ENCODE results near the gene TMSB15A. TPM values are rescaled to one million over a fixed set of nuclear protein-coding genes. Genes with fewer than 3 reads are reported as not detected.

Gene TMSB15A
- total and polyA plus RNA-seq, 2 of the 4 experiments (the other 2 are of a cell fraction): 13.6 to 30.5 TPM

DNA sequence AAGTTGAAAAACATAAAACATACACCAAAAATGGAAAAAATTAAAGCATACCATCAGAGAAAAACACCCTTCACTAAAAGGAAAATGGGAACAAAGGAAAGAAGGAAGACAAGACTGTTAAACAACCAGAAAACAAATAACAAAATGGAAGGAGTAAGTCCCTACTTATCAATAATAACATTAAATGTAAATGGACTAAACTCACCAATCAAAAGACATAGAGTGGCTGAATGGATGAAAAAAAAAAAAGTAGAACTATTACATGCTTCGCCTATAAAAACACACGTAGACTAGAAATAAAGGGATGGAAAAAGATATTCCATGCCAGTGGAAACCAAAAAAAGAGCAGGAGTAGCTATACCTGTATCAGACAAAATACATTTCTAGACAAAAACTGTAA, 19.4 kb upstream of the TMSB15A start:
- no TSS peak for BruUV-seq (replicated peaks)
- no peaks in the 10 kb centered on the region for H3K9me3 ChIP-seq (ENCODE audit: control insufficient read depth, insufficient read depth, low read length)
- H3K4ac ChIP-seq (ENCODE audit: low read depth, low read length): no peak overlapping the region
- no peak overlapping the region for H2BK15ac ChIP-seq (ENCODE audit: low read depth, low read length)
- dilution Hi-C loops (cut with HindIII; ENCODE audit: low sequenced_read_pairs, unreplicated experiment) (no loop called here), intact Hi-C loops (cut with micrococcal nuclease) (no loop called here), in situ Hi-C loops (cut with MboI; ENCODE audit: low sequenced_read_pairs) (no loop called here)
- H3K4me2 ChIP-seq (ENCODE audit: low read depth, low read length): no peak overlapping the region
- no peak overlapping the region for H3K4me3 ChIP-seq (ENCODE audit: insufficient read depth, low read depth, low read length)
- WGBS, 2 experiments (ENCODE audit: extremely low coverage in 2 of 2, insufficient read length in 1 of 2): no CpG with 5 or more reads among the region's 2 CpGs
- H3K4me1 ChIP-seq (ENCODE audit: control insufficient read depth, insufficient read depth, low read length): no peaks in the 10 kb centered on the region
- peaks cover 6% of the 10 kb centered on the region for H3K27me3 ChIP-seq (ENCODE audit: control insufficient read depth, insufficient read depth, low read length)
- H2BK20ac ChIP-seq (ENCODE audit: low read depth, low read length): no peak overlapping the region
- ATAC-seq (ENCODE audit: low read depth) (no peak), DNase-seq (no peak)
- POLR2A ChIA-PET (ENCODE audit: unreplicated experiment): no interaction called here
- H4K5ac ChIP-seq (ENCODE audit: low read depth, low read length): no peak overlapping the region
- no peaks in the 10 kb centered on the region for H3K9me1 ChIP-seq (ENCODE audit: insufficient read depth, low read length)
- H3K56ac ChIP-seq (ENCODE audit: extremely low read depth, insufficient read depth, low read length): no peak overlapping the region
- no peak overlapping the region for H2BK5ac ChIP-seq (ENCODE audit: low read depth, low read length, poor library complexity, severe bottlenecking)
- H3K18ac ChIP-seq (ENCODE audit: low read depth, low read length): no peak overlapping the region
- H3K23ac ChIP-seq (ENCODE audit: low read depth, low read length): no peak overlapping the region
- no peak overlapping the region for H3K9ac ChIP-seq (ENCODE audit: low read depth, low read length)
- no peak overlapping the region for H2BK120ac ChIP-seq (ENCODE audit: low read depth, low read length)
- no peak overlapping the region for H2AFZ ChIP-seq (replicated peaks; ENCODE audit: low read length, poor library complexity)
- no peak overlapping the region for H4K8ac ChIP-seq (ENCODE audit: low read depth in 2 of 2, low read length in 2 of 2)
- H4K91ac ChIP-seq (ENCODE audit: insufficient read depth, low read depth, low read length): no peak overlapping the region
- no peaks in the 10 kb centered on the region for H3K79me1 ChIP-seq (ENCODE audit: low read depth in 1 of 2, low read length in 2 of 2)
- no peaks in the 10 kb centered on the region for H3K36me3 ChIP-seq (ENCODE audit: control insufficient read depth, insufficient read depth, low read length)
- CTCF ChIA-PET: interaction anchor here (0.6 kb wide), 1 partner anchor 11 kb away, joined by 3 read pairs; no protein-coding TSS in a partner anchor
- H3K14ac ChIP-seq (replicated peaks; ENCODE audit: low read depth, low read length): no peak overlapping the region
- H2AK5ac ChIP-seq (ENCODE audit: low read depth, low read length): no peak overlapping the region
- no peaks in the 10 kb centered on the region for H4K20me1 ChIP-seq (ENCODE audit: insufficient read depth, low read length)
- no peak overlapping the region for H2AK9ac ChIP-seq (replicated peaks; ENCODE audit: low read depth, low read length, poor library complexity)
- no peak overlapping the region for H3K27ac ChIP-seq (ENCODE audit: insufficient read depth, low read length)
- TF ChIP-seq RAD21 (IDR thresholded peaks at IDR 0.05; ENCODE audit: low read length): no peak
- no peak for TF ChIP-seq NFE2L2 (IDR thresholded peaks at IDR 0.05; ENCODE audit: low read depth, low read length)
- TF ChIP-seq, protein P1, sequence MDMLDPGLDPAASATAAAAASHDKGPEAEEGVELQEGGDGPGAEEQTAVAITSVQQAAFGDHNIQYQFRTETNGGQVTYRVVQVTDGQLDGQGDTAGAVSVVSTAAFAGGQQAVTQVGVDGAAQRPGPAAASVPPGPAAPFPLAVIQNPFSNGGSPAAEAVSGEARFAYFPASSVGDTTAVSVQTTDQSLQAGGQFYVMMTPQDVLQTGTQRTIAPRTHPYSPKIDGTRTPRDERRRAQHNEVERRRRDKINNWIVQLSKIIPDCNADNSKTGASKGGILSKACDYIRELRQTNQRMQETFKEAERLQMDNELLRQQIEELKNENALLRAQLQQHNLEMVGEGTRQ (IDR thresholded peaks at IDR 0.05; ENCODE audit: low read depth, low read length): no peak
- TF ChIP-seq CTCF (conservative IDR thresholded peaks at IDR 0.05; ENCODE audit: low read depth, low read length): no peak
- no peak for TF ChIP-seq RFX5 (IDR thresholded peaks at IDR 0.05; ENCODE audit: low read depth, low read length)
- TF ChIP-seq MAZ (IDR thresholded peaks at IDR 0.05; ENCODE audit: borderline replicate concordance, low read depth, low read length): no peak
- no peak for TF ChIP-seq MAFK (IDR thresholded peaks at IDR 0.05; ENCODE audit: low read depth, low read length)
- no peak for TF ChIP-seq CHD1 (IDR thresholded peaks at IDR 0.05; ENCODE audit: low read depth, low read length)
- no peak for TF ChIP-seq BHLHE40 (IDR thresholded peaks at IDR 0.05; ENCODE audit: low read depth, low read length)
- TF ChIP-seq POLR2A (IDR thresholded peaks at IDR 0.05; ENCODE audit: low read depth, low read length): no peak
- TF ChIP-seq RCOR1 (IDR thresholded peaks at IDR 0.05; ENCODE audit: insufficient replicate concordance, low read length): no peak
- no peak for TF ChIP-seq SMC3 (IDR thresholded peaks at IDR 0.05; ENCODE audit: low read depth, low read length)
- TF ChIP-seq ELK1 (IDR thresholded peaks at IDR 0.05; ENCODE audit: borderline replicate concordance, low read depth, low read length): no peak
- no peak for TF ChIP-seq CEBPB (IDR thresholded peaks at IDR 0.05; ENCODE audit: low read depth, low read length)
- TF ChIP-seq FOS (IDR thresholded peaks at IDR 0.05; ENCODE audit: low read depth, low read length): no peak
- TF ChIP-seq MXI1 (IDR thresholded peaks at IDR 0.05; ENCODE audit: borderline replicate concordance, low read depth, low read length): no peak
